ENCODE data around the gene HES6. TPM values are rescaled to one million over a fixed set of nuclear protein-coding genes. Genes with fewer than 3 reads are reported as not detected.

The HES6 gene
- 10 to 100 TPM in 1 of 2 donors, 1 to 10 TPM in 1; 2.5 to 12.3 TPM for total RNA-seq

- DNase-seq (ENCODE audit: low spot score), result peak; percentile 60
Observed at GRCh38 chr2:238239863-238240756, at the start of gene HES6. Gene HES6 (minus strand): TSS chr2:238240038. CDS start chr2:238239905, 133 bp downstream.

GRCh38 chr2:238289574-238289973, 49.7 kb upstream of the HES6 start:
- Histone ChIP-seq H3K9me3 (no peaks in the 10 kb centered on the region), H3K27me3 (replicated peaks; ENCODE audit: insufficient read depth) (no peaks in the 10 kb centered on the region), H3K36me3 (no peaks in the 10 kb centered on the region), H3K27ac (peak overlapping the region in 1 of 2 donors; percentile 98), H3K4me3 (peak overlapping the region; percentile 92), H3K4me1 (ENCODE audit: control insufficient read depth in 1 of 2, low read depth in 2 of 2) (peaks cover 16 to 40% of the 10 kb centered on the region in 2 donors)
- no peak for TF ChIP-seq CTCF (IDR thresholded peaks at IDR 0.05)
- no peak for ATAC-seq (ENCODE audit: insufficient number of reproducible peaks, low FRiP score, low read depth)
- no peak for DNase-seq (ENCODE audit: low spot score)

More at GRCh38 chr2:238239863-238240756, at the start of gene HES6:
- peak; percentile 49 for ATAC-seq (ENCODE audit: insufficient number of reproducible peaks, low FRiP score, low read depth)
- H3K36me3 ChIP-seq, result peaks cover 2% of the 10 kb centered on the region
- H3K27me3 ChIP-seq (replicated peaks; ENCODE audit: insufficient read depth), result no peaks in the 10 kb centered on the region
- peak within 1 kb of the TSS; percentile 78 for H3K4me3 ChIP-seq
- peak within 1 kb of the TSS in 1 of 2 donors; percentile 14 for H3K27ac ChIP-seq
- peaks cover 6 to 30% of the 10 kb centered on the region in 2 donors for H3K4me1 ChIP-seq (ENCODE audit: control insufficient read depth in 1 of 2, low read depth in 2 of 2)
- no peaks in the 10 kb centered on the region for H3K9me3 ChIP-seq
- no peak for TF ChIP-seq CTCF (IDR thresholded peaks at IDR 0.05)

- Histone ChIP-seq H3K27me3 (replicated peaks; ENCODE audit: insufficient read depth) (no peaks in the 10 kb centered on the region), H3K4me3 (peak overlapping the region; percentile 92), H3K9me3 (no peaks in the 10 kb centered on the region), H3K27ac (peak overlapping the region; percentile 98 to 99), H3K36me3 (no peaks in the 10 kb centered on the region), H3K4me1 (ENCODE audit: control insufficient read depth in 1 of 2, low read depth in 2 of 2) (peaks cover 16 to 46% of the 10 kb centered on the region in 2 donors)
- ATAC-seq (ENCODE audit: insufficient number of reproducible peaks, low FRiP score, low read depth) (peak; percentile 70), DNase-seq (ENCODE audit: low spot score) (peak; percentile 98)
- peak; percentile 35 for TF ChIP-seq CTCF (IDR thresholded peaks at IDR 0.05)
Observed at GRCh38 chr2:238288650-238289573, 49.1 kb upstream of the HES6 start.

DNA sequence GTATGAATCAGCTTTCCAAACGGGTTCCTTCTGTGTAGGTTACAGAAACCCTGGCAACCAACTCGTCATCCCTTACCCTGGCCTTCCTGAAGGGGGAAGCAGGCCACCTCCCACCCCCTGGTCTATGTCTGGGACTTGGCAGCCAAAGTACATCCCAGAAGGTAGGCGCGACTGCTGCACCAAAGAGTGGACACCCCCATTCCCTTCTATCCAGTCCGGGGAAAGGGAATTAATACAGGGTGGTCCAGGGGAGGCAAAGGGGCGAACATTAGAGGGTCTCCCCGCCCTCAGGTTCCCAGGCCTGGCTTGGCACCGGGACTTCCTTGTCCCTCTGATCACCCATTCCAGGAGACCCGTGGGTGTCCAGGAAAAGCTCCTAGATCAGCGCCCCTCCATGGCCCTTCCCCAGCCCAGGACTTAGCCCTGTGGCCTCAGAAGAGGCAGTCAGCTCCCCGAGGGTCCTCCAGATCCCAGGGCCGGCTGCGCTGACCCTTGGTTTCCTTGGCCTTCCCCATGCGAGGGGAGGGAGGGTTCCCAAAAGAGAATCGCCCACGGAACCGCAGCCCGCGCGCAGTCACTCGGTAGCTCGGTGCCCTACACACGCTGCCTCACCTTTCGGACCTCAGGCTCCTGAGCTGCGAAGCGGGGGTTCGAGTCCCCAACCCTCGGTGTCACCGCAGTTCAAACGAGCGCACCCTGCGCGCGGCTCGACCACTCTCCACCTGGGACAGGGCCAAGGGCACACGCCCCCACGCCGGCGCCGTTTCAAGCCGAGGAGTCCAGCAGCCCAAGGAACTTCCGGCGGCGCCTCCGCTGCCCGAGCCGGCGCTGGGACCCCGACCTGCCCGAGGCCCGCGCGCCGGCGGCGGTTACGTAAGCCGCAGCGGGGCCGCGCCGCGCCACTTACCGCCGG, 48.2 kb upstream of the HES6 start, which contains the start of gene PER2:
TSS of gene PER2 (minus strand) at position 874 of the 913 bp plus-strand sequence. CDS start 10,674 bp downstream, outside the sequence.
- peaks cover 16 to 56% of the 10 kb centered on the region in 2 donors for H3K4me1 ChIP-seq (ENCODE audit: control insufficient read depth in 1 of 2, low read depth in 2 of 2)
- DNase-seq (ENCODE audit: low spot score) (peak; percentile 68), ATAC-seq (ENCODE audit: insufficient number of reproducible peaks, low FRiP score, low read depth) (peak; percentile 51)
- H3K27ac ChIP-seq, result peak within 1 kb of the TSS; percentile 98 to 99
- TF ChIP-seq CTCF (IDR thresholded peaks at IDR 0.05), result peak; percentile 14
- H3K36me3 ChIP-seq, result no peaks in the 10 kb centered on the region
- H3K27me3 ChIP-seq (replicated peaks; ENCODE audit: insufficient read depth), result no peaks in the 10 kb centered on the region
- peak within 1 kb of the TSS; percentile 92 for H3K4me3 ChIP-seq
- H3K9me3 ChIP-seq, result no peaks in the 10 kb centered on the region
